NCI-H1694 treated with DMSO at 0.1 percent for 48 hours (cell line): ENCODE results near the gene CDH4.

Experiments
- DNase-seq: peaks from one replicate; lab custom pipeline; 2025; lab: John Stamatoyannopoulos, UW

Gene CDH4

DNA sequence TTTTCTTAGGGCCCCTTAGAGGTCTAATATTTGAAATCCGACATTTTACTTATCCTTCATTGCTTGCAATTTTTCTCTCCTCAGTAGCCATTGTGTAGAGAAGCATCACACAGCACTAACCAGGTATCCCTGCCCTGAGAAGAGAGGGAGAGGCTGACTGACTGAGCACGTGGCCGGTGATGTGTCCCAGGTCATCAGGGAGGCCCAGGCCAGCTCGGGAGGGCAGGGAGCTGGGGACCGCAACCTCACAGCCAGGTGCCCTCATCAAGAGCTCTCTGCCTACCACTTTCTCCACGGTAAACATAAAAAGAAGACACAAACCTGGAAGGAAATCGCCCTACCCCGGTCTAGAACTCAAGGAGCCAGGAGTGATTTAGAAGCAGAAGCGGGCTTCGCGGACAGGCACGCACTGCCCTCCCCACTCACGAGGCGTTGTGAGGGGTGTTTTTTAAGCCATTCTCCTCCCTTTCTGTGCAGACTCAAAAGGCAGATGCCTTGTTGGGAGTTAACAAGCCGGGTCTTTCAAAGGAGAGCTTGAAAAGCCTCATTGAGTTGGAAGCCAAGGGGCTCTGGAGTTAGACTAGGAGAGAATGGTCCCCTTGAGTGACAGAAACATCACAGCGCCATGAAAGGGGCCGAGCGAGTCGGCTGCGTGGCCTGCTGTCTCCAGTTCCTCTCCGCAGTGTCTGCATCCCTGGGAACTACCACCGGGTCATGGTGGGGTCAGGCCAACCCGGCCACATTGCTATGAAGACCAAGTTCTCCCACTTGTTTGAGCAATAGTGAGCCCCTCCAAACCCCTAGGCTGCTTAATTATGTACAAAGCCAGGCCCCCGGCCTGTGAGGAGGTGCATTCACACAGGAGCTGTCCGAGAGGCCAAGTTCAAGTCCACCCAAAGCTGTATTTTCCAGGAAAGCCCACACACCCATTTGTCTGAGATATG lies 285.4 kb downstream of the CDH4 start:
- DNase-seq = no peak

DNA sequence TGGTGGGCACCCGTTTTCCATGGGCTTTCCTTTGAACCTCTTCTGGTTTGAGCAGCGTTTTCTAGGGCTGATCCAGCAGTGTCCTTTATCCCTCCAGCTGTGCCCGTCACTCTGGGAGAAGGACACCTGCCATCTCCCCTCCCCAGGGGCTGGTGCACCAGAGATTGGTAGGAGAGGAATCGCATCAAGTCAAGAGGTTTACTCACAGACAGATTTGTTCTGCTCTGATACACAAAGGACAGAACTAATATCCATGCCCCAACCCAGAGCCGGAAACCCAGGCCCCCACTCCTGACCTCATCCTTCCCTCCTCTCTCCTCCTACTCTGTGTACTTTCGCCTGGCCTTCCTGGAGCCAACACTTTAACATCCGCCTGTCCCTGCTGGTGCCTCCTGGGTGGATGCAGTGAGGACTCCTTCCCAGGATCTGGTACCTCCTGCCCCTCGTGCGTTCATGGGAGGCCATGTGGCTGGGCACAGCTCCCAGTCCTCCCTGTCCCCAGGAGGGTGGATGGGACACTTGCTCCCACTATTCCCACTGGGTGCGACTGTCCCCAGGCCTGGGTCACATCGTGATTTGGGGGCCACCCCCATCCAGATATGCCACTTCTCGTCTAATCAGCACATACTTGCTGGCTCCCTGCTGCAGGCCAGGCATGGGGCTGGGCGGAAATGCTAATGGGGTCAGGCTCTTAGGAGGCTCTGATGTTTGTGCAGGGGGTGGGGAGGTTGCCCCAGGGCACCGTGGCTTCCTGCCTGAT lies 286.3 kb downstream of the CDH4 start:
- DNase-seq = no peak

DNA sequence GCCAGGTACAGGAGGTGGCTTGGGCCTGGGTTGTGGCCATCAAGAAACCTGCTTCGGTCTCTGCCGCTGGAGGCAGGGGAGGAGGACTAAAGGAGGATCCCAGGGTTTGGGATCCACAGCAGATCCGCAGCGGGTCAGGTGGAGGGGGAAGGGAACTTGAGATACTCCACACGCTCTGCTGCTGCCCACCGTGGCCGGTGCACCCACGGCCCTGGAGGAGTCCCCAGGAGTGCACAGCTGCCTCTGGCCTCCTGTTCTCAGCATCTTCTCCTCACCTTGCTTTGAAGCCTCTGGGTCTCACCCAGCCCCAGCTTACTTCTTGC lies 286.8 kb downstream of the CDH4 start:
- no peak for DNase-seq

DNA sequence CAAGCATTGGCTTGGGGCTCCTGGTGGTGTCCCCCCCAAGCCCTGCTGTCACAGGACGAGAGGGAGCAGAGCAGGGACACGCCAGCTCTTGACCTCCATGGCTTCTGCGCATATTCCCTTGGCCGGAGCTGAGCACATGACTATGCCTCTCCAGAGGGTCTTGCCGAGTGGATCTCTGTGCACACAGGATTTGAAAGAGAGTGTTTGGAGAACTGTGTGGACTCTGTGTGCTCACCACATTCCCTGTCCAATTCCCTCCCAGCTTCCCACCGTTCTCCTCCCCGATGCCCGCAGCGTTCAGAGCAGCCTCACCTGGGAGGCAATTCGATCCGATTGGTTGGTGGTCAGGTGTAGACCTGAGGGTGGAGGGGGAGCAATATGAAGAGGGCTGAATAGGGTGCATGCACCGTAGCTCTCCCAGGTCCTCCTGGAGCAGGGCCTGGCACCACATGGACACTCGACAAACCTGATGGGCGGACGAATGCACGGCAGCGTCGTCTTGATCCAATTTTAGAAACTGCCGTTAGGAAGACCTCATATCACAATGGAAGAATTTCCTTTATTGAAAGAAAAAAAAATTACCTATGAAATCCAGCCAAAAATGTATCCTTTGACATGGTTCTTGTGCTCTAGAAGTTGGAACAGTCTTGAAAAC lies 287.8 kb downstream of the CDH4 start:
- DNase-seq = no peak

DNA sequence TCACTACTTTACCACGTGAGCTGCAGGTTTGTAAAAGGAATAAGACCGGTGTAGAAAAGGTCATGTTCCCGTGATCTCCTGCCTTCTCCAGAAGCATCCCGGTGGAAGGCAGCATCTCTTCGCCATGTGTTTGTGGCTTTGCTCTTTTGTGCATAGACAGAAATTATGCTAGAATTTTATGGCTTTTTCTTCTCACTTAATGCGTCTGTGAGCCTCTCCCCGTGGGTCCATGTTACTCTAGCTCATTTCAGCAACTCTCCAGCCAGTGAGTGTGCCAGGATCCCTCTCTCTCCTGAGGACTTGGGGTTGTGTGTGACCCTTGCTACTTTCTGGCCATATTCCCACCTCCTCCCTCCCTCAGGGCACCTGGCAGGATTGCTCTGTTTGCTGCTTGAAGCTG lies 289.5 kb downstream of the CDH4 start:
- DNase-seq = no peak

DNA sequence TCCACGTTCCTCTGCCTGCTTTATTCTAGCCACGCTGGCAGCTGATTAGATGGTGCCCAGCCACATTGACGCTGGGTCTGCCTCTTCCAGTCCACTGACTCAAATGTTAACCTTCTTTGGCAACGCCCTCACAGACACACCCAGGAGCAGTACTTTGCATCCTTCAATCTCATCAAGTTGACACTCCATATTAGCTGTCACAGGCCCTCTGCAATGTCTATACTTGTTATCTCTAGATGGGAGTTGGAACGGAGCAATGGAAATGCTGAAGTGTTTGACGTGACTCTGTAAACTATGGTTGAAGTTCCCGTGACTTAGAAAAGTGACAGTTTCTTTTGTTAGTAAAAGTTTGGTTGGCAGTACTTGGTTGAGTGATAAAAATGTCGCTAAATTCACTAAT lies 291.0 kb downstream of the CDH4 start:
- DNase-seq = no peak

DNA sequence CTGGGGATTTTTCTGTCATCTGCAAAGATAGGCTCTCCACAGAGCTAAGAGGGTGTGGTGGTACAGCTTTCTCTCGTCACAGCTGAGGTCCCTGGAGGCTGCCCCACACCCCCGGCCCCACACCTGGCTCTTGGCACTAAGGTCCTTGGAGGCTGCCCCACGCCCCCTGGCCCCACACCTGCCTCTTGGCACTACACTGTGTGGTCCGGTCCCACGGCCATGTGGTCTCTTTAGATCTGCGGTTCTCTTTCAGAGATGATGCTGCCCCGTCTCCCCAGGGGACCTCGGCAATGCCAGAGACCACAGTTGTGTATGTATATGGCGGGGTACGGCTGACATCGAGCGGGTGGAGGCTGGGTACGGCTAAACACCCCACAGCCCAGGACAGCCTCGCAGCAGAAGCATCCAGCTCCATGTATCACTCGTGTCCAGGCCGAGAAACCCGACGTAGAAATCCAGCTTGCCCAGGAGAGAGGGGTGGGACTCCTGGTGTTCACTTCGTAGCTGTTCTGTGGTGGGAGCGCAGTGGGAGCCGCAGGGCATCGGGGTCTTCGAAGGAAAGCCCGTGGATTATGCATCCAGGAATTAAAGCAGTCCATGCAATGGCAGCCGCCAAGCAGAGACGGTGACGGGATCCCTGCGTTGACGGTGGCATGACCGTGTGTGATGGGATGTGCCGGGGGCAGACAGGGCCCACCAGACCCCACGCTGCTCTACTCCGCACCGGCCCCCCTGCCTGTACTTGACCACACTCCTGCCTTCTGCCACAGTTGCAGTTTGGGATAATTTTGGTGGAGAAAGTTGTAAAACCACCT lies 292.1 kb downstream of the CDH4 start:
- DNase-seq = no peak

DNA sequence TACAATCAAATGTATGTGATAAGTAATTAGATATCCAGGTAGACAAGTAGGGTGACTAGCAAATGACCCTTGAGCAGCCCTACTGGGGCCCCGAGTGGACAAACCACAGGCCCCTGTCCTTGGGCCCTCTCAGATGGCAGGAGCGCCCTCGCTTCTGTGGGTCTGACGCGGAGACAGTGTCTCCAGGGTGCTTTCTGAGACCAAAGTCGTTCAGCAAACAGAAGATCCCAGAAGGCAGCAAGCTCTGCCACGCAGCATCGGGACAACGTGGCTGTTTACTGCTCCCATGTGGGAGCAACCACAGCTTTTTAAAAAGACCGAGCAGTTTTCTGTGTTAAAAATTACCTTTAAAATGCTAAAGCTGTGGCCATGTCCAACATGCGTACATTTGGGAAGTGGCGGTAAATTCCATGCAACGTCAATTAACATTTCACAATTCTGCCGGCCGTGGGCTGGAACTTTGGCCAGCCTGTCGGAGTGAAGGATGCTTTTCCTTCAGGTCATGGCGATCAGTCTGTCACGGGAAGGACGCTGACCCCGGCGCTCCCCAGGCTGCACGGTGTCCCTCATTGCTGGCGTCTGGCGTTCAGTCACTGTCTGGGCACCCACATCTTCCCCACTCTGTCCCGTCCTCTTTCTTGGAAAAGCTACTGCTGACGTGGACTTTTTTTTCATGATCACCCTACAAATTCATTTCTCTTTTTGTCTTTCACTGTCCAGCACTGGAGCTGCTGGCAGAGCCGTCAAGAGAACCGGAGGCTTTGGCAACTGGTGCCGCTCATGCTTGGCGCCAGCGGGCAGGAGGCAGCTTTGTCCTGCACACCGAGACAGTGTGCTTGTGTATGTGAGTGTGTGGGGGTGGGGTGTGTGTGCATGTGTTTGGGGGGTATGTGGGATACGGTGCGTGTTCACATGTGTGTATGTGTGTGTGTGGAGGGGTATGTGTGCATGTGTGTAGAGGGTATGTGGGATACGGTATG lies 293.1 kb downstream of the CDH4 start:
- DNase-seq = no peak

DNA sequence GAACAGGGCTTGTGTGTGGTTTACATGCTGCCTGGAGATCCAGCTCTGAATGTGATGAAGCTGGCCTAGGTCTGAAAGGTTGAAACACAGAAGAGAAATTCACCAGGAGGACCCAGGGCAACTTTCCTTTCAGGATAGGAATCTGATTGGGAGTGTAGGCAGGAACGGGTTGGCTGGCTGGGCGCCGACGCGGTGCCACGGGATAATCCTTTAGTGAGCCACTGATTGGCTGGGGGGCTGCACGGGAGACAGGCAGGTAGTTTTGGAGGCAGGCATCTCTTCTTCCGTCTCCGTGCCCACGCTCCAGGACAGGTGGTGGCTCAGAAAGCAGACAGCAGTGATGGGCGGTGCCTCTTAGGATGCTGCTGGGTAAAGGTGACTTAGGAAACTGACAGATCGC lies 294.6 kb downstream of the CDH4 start:
- no peak for DNase-seq

DNA sequence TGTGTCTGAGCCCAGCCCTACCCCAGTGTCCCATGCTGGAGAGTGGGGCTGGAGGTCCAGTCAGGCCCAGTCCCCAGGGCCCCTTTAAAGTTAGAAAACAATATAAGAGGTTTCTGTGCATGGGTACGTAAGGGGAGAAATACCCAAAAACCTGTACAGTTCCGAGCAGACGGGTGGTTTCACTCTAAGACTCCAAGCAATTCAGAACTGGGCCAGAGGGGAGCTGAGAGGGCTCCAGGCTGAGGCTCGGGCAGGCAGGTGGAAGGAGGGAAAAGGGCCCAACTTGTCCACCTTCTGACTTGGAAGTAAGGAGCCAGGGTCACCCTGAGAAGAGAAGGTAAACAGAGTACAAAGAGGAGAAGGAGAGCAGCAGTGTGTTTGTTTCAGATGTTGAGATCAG lies 296.0 kb downstream of the CDH4 start:
- DNase-seq = no peak

DNA sequence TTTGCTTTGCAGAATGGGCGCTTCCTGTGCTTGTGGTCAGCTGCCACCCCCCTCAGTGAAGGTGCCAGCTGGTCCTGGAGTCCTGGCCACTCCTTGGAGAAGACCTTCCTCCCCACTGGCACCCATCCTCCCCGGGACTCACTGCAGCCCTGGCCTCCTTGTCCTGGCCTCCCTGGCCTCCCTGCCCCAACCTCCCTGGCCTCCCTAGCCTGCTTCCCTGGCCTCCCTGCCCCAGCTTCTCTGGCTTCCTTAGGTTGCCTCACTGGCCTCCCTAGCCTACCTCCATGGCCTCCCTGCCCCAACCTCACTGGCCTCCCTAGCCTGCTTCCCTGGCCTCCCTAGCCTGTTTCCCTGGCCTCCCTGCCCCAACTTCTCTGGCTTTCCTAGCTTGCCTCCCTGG lies 297.8 kb downstream of the CDH4 start:
- no peak for DNase-seq

DNA sequence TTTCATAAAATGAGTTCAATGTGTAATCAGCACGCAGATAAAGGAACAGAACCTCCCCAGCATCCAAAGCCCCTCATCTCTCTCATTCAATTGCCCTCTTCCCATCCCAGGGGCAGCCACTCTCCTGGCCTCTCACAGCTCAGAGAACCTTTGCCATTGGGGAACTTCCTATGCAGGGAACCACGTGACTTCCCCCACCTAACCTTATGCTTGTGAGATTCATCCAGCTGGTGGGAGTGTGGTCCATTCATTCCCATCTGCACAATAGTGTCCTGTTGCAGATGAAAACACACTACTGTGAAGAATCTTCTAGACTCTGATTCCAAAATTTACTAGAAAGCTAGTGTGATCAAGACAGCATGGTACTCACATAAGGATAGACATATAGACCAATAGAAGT lies 299.3 kb downstream of the CDH4 start:
- no peak for DNase-seq

DNA sequence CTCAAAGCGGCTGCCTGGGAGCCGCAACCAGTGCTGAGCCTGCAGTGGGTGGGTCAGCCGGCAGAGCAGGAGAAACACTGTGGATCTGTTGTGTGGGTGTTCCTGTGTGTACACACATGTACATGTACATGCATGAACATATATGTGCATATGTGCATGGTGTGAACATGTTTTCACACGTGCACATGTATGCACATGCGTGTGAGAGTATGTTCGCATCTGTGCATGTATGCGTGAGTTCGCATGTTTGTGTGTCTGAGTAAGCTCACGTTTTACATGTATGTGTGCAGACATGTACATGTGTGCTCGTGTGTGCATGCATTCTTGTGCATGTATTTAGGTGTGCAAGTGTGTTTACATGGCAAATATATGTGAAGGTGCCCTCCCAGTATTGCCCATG lies 302.6 kb downstream of the CDH4 start:
- DNase-seq = no peak

DNA sequence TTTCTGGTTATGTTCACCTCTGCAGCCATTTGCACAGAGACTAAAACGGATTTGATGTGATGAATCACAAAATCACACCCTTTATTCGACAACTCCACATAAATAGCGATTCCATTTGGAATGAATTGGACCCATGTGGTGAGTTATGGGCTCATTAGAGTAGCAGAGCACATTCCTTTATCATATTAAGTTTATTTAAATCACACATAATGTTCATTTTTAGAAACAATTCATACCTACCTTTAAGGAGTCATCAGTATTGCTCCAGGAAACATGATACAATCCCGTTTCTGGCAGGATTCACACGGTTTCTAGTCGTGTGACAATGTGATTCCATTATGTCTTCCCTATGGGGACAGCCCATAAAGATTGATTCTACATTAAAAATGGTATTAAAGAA lies 303.5 kb downstream of the CDH4 start:
- DNase-seq = no peak

DNA sequence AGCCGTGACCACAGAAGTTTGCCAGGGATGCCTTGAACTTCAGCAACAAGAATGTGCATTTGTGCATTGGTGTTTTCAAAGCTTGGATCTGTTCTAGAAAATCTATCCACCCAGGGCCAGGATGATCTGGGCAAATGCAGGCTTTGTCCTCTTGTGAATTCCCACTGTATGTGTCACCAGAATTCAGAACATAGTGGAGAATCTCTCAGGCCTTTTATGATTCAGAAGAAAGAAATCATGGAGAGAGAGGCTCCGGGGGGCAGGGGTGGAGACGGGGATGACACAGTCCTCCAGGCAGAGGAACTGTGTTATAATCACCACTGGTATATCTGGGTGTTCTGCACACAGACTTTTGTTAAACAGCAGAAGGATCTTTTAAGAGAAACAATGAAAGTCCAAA lies 304.1 kb downstream of the CDH4 start:
- DNase-seq = no peak

DNA sequence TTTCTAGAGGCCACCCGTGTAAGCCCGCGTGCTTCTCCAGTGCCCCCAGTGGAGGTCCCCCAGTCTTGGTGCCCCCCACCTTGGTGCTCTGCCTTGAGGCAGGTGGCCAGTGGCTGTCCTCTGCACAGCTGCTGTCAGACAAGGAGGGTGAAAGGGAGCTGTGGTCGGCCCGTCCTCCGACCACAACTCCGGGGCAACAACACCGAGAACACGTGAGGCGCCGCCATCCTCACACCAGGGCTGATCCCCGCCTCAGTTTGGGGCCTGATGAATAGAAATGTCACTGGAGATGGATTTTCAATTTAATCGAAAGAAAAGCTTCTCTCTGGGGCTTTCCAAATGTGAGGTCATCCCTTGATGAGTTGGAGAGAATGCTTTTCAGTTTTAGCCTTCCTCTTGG lies 304.6 kb downstream of the CDH4 start:
- no peak for DNase-seq

DNA sequence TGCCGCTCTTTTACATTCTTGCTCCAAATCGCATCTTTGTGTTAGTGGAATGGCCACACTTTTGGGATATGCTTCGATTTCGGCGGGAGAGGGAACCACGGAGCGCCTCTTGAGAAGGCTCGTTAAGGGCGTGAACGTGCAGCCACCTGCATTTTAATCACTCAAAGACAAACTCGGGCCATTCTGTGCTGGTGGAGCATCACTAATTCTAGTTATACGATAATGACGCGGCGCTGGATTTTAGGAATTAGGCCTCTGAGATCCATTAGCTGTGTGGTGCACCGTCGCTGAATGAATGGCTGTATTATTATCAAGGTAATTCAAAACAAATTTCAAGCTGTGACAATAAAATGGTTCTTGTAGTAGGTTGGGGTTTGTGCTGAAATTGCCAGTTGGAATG lies 305.6 kb downstream of the CDH4 start:
- DNase-seq = no peak

DNA sequence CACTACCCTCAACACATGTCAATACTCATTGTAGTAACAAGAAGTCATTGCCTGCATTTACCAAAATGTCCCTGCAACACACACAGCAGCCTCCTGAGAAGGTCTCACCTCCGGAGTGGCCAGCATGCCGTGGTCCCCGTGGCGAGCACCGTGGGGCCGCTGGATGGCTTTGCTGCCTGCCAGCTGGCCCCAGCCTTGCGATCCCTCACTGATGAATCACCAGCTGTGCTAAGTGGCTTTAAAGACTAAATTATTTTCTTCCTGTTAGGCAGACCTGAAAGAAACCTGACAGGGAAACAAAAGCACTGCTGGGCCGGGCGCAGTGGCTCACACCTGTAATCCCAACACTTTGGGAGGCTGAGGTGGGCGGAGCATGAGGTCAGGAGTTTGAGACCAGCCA lies 306.7 kb downstream of the CDH4 start:
- DNase-seq = no peak

DNA sequence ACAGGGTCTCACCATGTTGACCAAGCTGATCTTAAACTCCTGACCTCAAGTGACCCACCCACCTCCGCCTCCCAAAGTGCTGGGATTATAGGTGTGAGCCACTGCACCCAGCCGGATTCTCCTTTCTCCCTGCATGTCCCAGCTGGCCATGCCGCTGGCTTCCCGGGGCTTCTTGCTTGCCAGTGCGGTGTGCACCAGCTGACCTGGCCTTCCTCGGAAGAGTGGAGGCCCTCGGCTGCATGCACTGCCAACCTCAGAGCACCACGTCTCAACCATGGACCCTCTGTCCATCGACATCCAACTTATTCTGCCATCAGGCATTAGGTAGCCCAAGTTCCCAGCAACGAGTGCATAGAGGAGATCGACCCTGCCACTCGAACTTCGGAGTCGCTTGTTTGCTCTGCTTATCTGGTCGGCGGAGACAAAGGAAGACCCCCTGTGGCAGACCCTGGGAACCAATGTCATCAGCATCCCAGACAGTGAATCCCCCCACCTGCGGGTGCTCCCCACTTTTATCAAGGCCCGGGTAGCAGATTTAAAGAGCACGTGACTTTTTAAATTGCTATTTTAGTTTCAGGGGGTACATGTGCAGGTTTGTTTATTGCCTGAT lies 307.8 kb downstream of the CDH4 start:
- DNase-seq = no peak

DNA sequence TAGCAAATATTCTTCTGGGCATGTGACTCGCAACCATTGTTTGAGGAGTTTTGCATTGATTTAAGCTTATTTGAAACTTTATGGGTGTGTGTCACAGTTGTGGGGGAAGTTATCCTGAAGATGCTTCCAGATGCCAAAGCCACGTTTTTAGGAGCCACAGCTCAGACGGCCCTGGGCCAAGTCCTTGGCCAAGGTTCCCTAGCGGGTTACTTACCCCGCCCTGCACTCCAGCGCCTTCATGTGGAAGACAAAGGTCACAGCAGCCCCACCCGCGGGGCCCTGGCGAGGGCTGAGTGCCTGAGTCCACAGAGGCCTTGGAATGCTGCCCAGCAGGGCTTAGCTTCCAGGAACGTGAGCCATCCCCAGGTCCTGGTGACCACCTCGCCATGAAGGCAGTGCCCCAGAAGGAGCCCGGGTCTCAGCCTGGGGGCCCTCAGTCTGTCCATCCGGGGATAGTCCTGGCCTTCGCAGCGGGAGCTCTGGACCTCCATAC lies 308.3 kb downstream of the CDH4 start:
- no peak for DNase-seq
